Endometrium (tissue), 2 donors: ENCODE measurements around the gene FAM89B.

ENCODE experiments used
- FAIRE-seq: peaks from 2 replicates; lab custom pipeline; 2012; peaks lifted over from hg19 to GRCh38; lab: Jason Lieb, UNC
- donor health status: control.
- donor health status: control.

FAM89B gene

DNA sequence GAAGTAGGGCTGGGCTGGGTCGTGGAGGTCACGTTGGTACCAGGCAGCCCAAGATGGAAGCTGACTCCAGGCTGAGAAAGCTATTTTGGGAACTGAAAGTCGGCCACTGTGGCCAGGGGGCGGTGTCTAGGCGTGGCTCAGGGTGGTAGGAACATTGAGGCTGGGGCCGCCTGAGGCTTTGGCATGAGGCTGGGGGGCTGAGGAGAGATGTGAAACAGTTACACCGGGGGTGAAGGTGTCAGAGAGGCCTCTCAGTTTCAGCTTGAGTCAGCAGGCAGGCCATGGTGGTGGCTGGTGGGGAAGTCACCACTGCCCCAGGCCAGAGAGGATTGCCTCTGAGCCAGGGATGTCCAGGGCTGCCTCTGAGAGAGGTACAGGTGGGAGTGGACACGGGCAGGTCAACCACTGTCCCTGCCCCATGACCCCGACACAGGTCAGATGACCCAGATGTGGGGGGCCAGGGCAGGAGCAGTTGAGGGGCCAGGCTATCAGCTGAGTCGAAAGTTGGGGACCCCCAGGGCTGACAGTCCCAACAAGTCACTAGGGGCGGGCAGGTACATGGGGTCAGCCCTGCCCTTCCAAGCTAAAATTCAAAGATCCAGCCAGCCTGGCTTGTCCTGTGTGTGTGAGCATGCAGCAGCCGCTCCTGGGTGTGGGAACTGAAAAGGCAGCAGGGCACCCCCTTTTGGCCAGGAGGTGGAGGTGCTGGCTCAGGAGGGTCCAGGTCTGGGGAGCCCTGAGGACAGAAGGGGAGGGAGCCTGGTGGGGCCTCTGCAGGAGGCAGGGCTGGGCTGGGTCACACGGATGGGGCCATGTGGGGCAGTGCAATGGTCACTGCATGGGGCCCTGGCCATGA is 16.1 kb downstream of the FAM89B start:
- no peak for FAIRE-seq

DNA sequence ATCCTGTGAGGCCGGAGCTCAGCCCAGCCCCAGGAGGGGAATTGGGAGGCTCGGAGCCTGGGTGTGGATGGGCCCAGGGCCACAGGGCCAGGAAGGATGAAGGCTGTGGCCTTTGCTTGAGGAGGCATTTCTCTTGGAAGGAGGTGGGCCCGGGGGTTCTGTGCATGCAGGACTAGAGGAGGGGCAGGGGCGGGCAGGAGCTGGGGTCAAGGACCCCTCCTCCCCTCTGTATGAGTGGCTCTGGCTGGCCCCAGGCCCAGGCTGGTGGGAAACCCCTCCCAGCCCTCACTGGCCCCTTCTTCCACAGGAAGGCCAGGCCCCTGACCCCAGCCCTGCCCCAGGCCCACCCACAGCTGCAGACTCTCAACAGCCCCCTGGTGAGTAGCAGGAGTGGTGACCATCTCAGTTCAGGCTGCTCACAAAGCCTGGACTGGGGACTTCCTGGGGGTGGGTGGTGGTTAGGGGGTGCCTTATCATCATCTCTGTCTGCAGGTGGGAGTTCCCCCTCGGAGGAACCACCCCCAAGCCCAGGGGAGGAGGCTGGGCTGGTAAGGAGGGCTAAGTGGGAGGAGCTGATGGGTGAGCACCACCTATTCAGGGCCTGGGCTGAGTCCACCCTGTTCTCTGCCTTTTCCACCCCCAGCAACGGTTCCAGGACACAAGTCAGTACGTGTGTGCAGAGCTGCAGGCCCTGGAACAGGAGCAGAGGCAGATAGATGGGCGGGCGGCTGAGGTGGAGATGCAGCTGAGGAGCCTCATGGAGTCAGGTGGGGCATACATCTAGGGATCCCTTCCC is 17.3 kb downstream of the FAM89B start:
- no peak for FAIRE-seq

DNA sequence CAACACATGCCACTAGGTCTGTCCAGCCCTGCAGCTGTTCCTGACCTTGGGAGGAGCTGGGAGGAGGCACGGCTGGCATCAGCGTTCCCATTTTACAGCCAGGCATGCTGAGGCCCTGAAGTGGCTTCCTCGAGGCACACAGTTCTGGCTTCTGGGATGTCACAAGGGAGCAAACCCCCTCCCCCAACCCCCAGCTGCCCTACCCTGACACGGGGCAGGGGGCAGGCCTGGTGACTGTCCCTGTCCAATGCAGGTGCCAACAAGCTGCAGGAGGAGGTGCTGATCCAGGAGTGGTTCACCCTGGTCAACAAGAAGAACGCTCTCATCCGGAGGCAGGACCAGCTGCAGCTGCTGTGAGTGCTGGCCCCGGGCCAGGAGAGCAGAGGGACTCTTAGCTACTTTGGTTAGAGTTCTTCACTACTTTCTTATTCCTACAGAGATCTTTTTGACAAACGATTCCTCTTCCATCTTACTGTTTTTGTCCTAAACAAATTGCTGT is 18.0 kb downstream of the FAM89B start:
- no peak for FAIRE-seq

DNA sequence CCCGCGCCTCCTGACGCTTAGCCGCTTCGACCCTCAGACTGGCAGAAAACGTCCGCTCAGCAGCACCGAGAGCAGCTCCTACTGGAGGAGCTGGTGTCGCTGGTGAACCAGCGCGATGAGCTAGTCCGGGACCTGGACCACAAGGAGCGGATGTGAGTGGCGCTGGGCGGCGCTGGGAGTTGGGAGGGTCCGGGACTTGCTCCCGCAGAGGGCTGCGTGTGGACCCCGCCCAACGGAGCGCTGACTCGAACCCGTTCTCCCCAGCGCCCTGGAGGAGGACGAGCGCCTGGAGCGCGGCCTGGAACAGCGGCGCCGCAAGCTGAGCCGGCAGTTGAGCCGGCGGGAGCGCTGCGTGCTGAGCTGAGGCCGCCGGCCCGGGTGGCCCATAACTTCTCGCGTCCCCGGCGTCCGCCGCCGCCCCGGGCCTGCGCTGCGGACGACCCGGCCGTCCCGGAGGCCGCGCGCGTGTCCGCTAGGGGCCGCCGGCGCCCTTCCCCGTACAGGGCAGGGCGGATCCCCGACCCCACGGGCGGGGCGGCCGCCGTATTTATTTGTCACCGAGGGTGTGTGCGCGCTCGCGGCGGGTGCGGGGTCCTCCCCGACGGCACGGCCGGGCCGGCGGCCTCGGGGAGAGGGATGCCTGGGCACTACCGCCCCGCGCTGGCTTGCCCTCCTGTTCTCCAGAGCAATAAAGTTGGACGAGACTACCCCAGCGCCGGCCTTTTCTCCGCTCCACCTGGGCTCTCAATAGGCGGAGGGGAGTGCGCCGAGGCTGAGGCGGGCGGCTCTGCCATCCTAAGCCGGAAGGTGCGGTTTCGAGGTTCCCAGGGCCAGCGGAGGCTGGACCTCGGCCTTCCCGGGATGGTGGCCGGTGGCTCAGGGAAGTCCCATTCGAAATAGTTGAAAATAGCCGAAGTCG is 19.9 kb downstream of the FAM89B start:
- no peak for FAIRE-seq

DNA sequence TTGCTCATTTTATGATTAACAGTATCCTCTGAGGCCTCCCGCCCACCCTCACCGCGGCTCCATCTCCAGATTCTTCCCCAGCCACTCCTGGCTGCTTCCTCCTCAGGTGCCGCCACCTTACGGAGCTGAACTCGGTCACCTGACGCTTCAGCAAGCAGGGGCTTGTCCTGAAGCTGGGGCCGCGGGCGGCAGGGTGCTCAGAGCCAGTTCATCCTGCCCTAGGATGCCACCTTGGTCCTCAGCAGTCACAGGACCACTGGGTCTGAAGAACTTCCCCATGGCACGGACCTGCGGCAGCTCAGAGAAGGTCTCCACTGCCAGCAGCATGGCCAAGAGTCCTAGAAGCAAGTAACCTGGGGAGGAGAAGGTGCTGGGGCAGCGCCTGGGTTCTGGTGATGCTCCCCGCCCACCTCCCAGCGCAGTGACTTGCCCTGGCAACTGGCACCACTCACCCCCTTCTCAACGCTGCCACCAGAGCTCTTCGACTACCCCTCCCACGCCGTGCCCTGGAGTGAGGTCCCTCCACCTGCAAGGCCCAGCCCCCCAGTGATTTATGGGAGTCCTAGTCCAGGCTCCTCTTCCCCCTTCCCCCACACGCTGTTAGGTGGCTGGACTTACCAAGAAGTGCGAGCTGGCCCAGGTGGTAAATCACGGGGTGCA is 20.6 kb downstream of the FAM89B start:
- FAIRE-seq: no peak

DNA sequence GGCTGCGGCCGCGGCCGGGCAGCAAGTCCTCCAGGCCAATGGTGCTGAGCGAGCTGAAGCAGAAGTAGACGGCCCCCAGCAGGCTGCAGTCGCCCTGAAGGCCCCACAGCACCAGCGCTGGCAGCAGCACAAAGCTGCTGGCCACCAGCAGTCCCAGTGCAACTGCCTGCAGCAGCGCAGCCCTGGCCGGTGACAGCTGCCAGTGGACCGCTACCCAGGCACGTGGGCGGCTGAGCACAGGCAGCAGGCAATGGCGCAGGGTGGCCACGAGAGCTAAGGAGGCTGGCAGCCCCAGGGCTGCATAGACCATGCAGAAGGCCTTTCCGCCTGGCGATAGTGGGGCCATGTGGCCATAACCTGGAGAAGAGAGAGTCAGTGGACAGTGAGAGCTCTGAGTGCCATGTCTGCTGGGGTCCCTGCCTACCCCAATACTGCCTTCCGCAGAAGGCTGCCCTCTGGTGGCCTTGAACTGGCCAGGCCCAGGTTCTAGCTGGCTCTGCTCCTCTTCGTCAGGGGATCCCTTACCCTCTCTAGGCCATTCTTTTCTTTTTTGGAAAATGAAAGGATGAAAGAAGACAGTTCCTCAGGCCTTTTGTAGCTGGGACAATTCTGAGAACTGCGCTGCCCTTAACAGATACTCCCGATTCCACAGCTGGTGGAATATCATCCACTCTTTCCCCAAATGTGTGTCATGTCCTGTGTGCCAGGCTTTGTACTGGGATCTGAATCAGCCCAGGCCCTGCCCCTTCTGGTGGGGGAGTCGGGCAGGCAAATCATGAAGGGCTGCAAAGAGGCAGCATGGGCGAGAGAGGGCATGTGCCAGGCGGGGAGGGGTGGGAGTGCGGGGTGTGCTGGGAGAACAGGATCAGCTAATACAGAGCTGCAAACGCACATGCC is 21.4 kb downstream of the FAM89B start:
- no peak for FAIRE-seq

DNA sequence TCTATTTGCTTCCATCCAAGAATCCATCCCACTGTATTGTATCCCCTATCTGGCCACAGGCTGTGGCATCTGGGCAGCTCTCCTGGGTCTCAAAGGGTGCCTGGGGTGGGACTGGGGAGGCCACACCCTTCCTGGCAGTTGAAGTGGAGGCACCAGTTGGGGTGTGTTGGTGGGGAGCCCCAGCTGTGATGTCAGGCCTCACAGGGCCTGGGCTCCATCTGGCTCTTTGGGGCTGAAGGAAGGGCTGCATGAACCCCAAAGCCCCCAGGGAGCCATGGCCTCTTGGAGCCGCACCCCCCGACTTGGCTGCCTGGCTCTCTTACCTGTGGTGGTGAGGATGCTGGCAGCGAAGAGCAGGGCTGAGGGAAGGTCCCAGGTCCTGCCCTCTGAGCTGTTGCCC is 22.8 kb downstream of the FAM89B start:
- no peak for FAIRE-seq

DNA sequence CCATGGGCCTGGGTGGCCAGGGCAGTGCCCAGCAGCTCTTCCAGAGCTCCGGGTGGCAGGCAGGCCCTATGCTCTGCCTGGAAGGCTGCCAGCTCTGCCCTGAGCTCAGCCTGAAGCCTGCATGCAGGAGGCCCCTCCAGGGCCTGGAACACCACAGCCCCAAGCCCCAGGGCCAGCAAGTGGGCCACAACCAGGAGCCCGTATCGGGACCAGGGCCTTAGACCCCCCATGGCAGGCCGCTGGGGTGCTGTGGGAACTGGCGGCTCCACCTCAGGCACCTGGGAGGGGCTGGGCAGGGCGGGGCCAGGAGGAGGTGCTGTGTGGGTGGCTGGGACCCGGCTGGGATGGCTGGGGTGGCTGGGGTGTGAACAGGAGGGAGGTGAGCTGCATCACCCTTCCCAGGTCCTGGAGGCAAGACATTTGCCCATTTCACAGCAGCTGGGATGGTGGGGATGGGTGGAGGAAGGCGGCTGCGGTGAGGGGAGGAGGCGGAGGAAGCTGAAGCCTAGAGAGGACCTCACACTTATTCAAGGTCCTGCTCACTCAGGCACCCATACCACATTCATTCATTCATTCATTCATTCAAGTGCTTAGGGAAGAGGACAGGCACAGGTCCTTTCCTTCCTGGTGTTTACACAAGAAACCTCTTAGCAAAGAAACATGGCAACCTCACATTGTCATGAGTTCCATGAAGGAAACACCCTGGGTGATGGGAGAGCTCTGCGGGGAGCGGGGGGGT is 23.4 kb downstream of the FAM89B start, which contains the start of gene KCNK7:
KCNK7 (minus strand) TSS at position 258 of the 739 bp plus-strand sequence; CDS start at position 230, 28 bp downstream.
- FAIRE-seq: no peak

DNA sequence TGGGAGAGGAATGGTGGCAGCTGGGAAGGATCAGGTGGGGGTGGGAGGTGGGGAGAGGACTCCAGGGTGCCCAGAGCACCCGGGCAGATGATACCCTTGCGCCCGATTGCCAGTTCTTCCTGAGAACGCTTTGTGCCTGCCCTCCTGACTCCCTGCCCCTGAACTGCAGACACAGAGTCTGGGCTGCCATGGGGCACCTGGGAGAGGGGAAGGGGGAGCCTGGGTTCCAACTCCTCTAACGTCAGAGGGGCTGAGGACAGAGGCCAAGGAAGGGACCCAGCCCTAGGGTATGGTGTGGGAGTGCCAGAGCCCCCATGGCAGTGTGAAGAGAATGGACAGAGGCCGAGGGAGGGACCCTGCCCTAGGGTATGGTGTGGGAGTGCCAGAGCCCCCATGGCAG is 24.2 kb downstream of the FAM89B start:
- FAIRE-seq: no peak

DNA sequence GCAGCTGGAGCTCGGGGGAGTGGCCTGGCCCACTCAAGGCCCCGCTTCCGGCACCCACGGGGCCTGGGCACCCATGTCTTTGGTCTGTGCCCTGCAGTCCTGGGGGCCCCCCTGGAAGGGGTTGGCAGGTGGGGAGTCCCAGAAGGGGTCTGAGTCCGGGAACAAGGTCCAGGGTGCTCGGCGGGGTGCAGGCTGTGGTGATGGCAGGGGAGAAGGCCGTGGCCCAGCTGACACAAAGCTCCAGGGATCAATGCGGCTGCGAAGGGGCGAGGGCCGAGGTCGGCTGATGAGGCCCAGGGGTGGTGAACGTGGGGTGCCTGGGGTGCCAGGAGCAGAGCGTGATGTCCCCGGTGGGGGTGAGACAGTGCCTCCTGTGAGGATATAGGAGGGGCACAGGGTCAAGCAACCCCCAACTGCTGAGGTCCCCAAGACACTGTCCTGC is 25.9 kb downstream of the FAM89B start:
- no peak for FAIRE-seq

DNA sequence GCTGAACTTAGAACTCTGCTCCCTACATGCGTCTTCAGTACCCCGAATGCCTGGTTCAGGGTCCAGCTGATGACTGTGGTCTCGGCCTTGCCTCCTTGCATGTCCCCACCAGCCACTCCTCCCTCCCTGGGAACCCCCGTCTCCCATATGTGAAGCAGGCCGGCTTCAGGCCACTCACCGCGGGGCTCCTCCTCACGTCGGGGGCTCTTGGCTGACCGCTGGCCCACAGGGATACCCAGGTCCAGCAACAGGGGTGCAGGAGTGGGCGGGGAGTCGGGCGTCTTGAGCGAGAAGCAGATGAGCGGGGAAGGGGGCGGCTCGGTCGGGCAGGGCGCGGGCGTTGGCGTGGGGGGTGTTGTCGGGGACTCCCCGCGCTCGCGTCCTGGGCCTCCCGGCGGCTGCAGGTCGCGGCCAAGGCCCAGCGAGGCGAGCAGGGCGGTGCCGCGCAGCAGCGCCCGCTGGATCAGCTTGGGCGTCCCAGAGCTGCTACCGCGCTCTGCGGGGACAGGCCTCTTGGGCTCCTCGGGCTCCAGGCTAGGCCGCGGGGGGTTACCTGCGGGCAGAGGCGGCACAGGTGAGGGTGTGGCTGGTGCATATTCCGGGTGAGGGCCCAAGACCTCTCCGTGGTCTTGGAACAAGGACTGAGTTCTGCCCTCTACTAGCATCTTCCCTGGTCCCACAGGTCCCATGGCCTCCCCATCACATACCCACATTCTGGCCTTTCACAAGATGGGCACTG is 27.0 kb downstream of the FAM89B start:
- FAIRE-seq: no peak

DNA sequence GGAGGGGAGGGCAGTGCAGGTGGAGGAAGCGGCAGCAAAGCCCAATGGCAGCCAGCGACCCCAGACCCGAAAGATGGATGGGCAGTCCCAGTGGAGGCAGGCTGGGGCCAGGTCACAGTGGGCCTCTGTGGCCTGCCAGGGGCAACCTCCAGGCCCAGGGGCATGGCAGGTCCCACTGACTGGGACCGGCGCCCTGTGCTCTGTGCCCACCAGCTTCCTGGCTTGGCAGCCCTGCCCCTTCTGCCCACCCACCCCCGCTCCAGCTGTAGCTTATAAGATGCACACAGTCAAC is 27.6 kb downstream of the FAM89B start:
- no peak for FAIRE-seq

DNA sequence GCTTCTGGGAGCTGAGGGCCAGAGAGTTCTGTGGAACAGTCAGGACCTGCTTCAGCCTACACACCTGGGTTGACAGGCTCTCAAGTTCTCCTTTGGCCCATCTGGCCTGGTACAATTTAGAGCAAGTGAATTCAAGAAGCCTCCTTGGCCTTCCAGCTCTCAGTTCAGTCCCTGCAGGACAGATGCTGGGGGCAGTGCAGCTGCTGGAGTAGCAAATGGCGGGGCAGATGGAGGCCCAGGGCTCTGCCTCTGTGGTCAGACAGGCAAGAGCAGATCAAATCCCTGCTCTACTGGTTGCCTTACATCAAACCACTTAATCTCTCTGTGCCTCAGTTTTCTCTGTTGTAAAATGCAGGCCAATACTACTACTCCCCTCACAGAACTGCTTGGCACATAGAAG is 31.9 kb downstream of the FAM89B start:
- FAIRE-seq: no peak

DNA sequence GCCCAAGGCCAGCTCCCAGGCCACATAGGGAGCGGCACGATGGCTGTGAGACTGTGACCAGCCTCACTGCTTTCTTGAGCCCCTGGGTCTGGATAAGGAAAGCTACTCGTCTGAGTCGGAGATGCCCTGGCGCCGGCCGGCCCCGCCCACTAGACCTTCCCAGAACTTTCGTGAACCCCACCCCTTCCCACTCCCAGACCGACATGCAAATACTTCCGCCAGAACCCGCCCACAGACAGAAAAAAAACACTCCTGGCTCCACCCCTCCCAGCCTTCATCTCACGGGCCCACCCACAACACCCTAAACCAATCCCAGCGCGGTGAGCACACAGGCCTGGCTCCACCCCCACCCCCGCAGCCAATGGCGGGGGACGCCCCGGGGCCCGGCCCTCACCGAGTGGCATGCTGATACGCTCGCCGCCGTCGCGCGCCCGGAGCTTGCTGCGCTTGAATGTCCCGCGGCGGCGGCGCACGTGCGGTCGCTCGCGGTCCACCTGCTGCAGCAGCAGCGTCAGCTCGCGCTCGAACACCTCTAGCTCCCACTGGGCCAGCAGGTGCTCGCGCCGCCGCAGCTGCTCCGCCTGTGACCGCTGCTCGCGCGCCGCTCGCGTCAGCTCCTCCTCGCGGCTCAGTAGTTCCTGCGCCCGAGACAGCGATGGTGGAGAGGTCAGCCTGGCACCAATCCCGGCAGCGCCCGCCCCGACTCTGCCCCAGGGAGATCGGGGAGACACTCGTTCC is 34.7 kb downstream of the FAM89B start:
- peak; percentile 87 for FAIRE-seq

DNA sequence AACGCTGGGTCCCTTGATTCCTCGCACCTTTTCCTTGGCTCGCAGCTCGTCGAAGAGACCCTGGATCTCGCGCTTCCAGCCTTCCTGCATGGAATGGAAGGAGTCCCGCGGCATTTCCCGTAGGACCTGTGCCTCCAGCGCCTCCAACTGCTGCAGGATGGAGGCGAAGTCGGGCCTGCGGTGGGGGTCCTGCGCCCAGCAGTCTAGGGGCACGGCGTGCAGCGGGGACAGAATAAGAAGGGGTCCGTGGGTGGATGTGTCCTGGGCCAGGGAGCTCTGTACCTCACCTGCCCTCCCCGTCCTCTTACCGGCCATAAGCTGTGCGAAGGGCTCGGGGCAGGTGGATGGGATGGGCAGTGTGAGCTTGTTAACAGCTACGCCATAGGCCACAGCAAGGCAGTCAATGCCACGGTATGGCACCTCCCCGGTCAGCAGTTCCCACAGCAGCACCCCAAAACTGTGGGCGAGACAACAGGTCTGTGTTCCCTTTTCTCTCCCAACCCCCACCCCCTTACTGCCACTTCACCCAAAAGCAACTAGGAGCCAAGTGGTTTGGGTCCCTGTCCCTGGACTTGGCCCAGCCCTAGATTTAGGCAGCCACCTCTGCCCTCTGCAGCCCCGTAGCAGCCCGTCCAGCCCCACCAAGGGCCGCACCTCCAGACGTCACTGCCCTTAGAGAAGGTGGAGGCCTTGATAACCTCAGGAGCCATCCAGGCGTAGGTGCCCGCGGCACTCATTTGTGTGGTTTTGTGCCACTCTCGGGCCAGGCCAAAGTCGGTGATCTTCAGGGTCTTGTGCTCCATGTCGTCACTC is 35.5 kb downstream of the FAM89B start:
- no peak for FAIRE-seq

DNA sequence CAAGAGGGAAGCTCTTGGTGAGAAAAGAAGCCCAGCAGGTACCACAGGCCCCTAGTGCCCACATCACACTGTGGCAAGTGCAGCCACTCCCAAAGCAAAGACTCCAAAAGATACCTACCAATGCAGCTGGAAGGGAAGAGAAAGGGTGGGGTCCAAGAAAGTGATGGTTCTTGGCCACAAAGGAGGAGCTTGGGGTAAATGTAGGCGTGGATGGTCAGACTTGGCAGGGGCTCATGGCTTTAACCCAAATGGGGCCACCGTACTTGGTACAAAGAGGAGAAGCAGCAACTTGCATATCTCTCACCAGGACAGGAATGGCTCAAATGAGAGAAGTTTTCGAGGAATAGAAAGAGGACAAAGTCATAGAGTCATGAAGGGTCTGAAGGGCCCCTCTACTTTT is 36.9 kb downstream of the FAM89B start:
- FAIRE-seq: no peak

DNA sequence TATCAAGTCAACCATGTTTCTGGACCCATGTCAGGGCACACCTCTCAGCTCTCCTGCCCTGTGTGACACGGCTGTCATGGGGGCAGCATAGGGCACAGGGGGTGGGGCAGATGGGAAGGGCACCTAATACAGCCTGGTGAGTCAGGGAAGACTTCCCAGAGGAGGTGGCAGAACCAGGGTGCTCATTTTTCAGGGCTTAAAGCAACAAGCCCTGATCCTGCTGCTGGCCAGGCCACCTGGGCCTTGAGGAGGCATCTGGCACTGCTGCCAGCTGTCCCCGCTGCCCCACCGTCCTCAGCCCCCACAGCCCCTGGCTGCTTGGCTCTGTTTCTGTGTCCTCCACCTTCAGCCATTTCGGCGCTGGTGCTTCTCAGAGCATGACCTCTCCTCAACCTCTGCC is 37.3 kb downstream of the FAM89B start:
- FAIRE-seq: no peak

DNA sequence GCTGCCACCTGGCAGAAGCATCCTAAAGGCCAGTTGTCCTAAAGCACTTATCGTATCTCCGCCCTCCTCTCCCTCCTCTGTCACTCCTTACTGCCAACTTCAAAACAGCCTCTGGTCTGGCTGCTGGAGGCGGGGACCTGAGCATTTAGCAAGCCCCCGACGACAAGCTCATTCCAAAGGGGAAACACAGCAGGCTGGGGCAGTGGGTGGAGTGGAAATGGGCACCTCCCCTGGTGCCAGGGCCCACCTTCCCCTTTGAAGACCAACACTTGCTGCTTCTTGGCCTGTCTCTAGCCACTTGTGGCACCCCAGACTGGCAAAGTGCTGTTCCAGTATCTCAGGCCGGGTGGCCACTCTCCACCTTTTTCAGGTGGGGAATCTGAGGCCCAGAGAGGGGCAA is 38.1 kb downstream of the FAM89B start:
- no peak for FAIRE-seq
